ENCODE measurements around the gene SNX8. TPM values are rescaled to one million over a fixed set of nuclear protein-coding genes. Genes with fewer than 3 reads are reported as not detected.
A peak's percentile ranks its signal among the peaks of the same experiment; 100 is the strongest.
"Not testable (repeated sequence)": the region's sequence is repeated elsewhere in the genome, so short reads cannot be mapped to it uniquely, and the experiment has no call there.

SNX8 gene
- total RNA-seq, 1 experiment from 2014 or later, result 31.2 TPM

- no peak overlapping the region for H3K4me3 Mint-ChIP-seq (ENCODE audit: unreplicated experiment)
- DNase-seq (ENCODE audit: unreplicated experiment), result no peak
- H3K9me3 Mint-ChIP-seq (ENCODE audit: unreplicated experiment), result no peaks in the 10 kb centered on the region
- ChIA-PET CTCF (no interaction called here), POLR2A (no interaction called here)
- BruUV-seq (replicated peaks), result no TSS peak
- TF ChIP-seq CTCF (IDR thresholded peaks at IDR 0.05; ENCODE audit: unreplicated experiment), result no peak
- H3K27ac Mint-ChIP-seq (ENCODE audit: low read depth, unreplicated experiment), result no peak overlapping the region
- intact Hi-C loops (cut with micrococcal nuclease), result no loop called here
- H3K36me3 Mint-ChIP-seq (ENCODE audit: insufficient read depth, unreplicated experiment), result no peaks in the 10 kb centered on the region
- H3K4me1 Mint-ChIP-seq (ENCODE audit: insufficient read depth, unreplicated experiment), result peaks cover 4% of the 10 kb centered on the region
- no peaks in the 10 kb centered on the region for H3K27me3 Mint-ChIP-seq (ENCODE audit: insufficient read depth, unreplicated experiment)
Measured at GRCh38 chr7:2316578-2316977, 2.3 kb upstream of the SNX8 start.

DNA sequence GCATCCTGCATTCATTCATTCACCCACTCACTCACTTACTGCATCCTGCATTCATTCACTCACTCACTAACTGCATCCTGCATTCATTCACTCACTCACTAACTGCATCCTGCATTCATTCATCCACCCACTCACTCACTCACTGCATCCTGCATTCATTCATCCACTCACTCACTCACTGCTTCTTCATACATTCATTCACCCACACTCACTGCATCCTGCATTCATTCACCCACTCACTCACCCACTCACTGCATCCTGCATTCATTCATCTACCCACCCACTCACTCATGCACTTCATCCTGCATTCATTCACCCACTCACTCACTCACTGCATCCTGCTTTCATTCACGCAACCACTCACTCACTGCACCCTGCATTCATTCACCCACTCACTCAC, 1.5 kb upstream of the SNX8 start:
- ChIA-PET CTCF (no interaction called here), POLR2A (no interaction called here)
- BruUV-seq (replicated peaks), result no TSS peak
- peaks cover 4% of the 10 kb centered on the region for H3K4me1 Mint-ChIP-seq (ENCODE audit: insufficient read depth, unreplicated experiment)
- no peaks in the 10 kb centered on the region for H3K36me3 Mint-ChIP-seq (ENCODE audit: insufficient read depth, unreplicated experiment)
- no peaks in the 10 kb centered on the region for H3K27me3 Mint-ChIP-seq (ENCODE audit: insufficient read depth, unreplicated experiment)
- no peak for DNase-seq (ENCODE audit: unreplicated experiment)
- H3K9me3 Mint-ChIP-seq (ENCODE audit: unreplicated experiment), result no peaks in the 10 kb centered on the region
- H3K4me3 Mint-ChIP-seq (ENCODE audit: unreplicated experiment), result no peak overlapping the region
- no peak for TF ChIP-seq CTCF (IDR thresholded peaks at IDR 0.05; ENCODE audit: unreplicated experiment)
- H3K27ac Mint-ChIP-seq (ENCODE audit: low read depth, unreplicated experiment), result no peak overlapping the region
- intact Hi-C loops (cut with micrococcal nuclease), result no loop called here

GRCh38 chr7:2314956-2315530, 802 bp upstream of the SNX8 start:
- POLR2A ChIA-PET; intact Hi-C loops (cut with micrococcal nuclease); H3K36me3 Mint-ChIP-seq (ENCODE audit: insufficient read depth, unreplicated experiment); H3K27ac Mint-ChIP-seq (ENCODE audit: low read depth, unreplicated experiment); H3K9me3 Mint-ChIP-seq (ENCODE audit: unreplicated experiment); H3K4me1 Mint-ChIP-seq (ENCODE audit: insufficient read depth, unreplicated experiment); H3K4me3 Mint-ChIP-seq (ENCODE audit: unreplicated experiment); H3K27me3 Mint-ChIP-seq (ENCODE audit: insufficient read depth, unreplicated experiment); BruUV-seq (replicated peaks); CTCF ChIA-PET; DNase-seq (ENCODE audit: unreplicated experiment): not testable (repeated sequence)

DNA sequence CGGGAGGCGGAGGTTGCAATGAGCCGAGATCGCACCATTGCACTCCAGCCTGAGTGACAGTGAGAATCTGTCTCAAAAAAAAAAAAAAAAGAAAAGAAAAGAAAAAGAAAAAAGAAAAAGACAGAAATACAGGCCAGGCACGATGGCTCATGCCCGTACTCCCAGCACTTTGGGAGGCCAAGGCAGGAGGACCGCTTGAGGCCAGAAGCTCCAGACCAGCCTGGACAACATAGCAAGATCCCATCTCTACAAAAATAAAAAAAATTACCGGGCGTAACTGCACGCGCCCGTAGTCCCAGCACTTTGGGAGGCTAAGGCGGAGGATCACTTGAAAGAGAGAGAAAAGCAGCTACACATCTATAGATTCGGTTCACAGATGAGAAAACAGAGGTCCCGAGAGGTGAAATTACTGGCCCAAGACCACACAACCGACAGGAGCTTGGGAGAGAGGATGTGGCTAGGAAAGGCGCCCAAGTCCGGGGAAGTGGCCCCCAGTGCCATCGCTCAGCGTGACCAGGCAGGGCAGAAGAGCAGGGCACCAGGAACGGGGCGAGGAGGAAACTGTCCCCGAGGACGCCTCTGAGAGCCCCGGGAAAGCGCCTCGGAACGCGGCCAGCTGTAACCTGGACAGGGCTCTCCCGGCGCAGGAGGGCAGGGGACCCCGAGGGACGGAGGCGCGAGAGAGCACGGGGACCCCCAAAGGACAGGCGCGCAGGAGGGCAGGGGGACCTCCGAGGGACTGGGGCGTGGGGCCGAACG, 612 bp downstream of the SNX8 start:
- Mint-ChIP-seq H3K4me3 (ENCODE audit: unreplicated experiment) (no peak overlapping the region), H3K27ac (ENCODE audit: low read depth, unreplicated experiment) (no peak overlapping the region), H3K36me3 (ENCODE audit: insufficient read depth, unreplicated experiment) (no peaks in the 10 kb centered on the region), H3K27me3 (ENCODE audit: insufficient read depth, unreplicated experiment) (no peaks in the 10 kb centered on the region), H3K9me3 (ENCODE audit: unreplicated experiment) (no peaks in the 10 kb centered on the region), H3K4me1 (ENCODE audit: insufficient read depth, unreplicated experiment) (peaks cover 10% of the 10 kb centered on the region)
- no peak for TF ChIP-seq CTCF (IDR thresholded peaks at IDR 0.05; ENCODE audit: unreplicated experiment)
- ChIA-PET POLR2A (interaction anchor here (0.6 to 1.7 kb wide), 10 partner anchors 12 to 175 kb away, joined by 3 to 12 read pairs (median 3); partner anchors contain the start of genes EIF3B, MRM2 and NUDT1), CTCF (interaction anchor here (0.7 to 0.9 kb wide), 2 partner anchors 46 to 66 kb away, joined by 3 read pairs; no protein-coding TSS in a partner anchor)
- intact Hi-C loops (cut with micrococcal nuclease), result no loop called here
- DNase-seq (ENCODE audit: unreplicated experiment), result peak; percentile 8
- TSS peak; percentile 29 for BruUV-seq (replicated peaks)

All from MCF 10A (cell line).